Esophagus (tissue), 2 donors: ENCODE results near the gene PLEKHG7. TPM values are rescaled to one million over a fixed set of nuclear protein-coding genes. Genes with fewer than 3 reads are reported as not detected.
A peak's percentile ranks its signal among the peaks of the same experiment; 100 is the strongest.
"Not testable (repeated sequence)": the region's sequence is repeated elsewhere in the genome, so short reads cannot be mapped to it uniquely, and the experiment has no call there.

Experiments
- H3K27ac ChIP-seq, 2 donors: one replicate each; pipeline ENCODE4 v1.5.1; 2013; ENCODE audit warnings: low read depth in 2 of 2, mild to moderate bottlenecking in 2 of 2, inconsistent platforms in 1 of 2, low read length in 1 of 2, moderate library complexity in 1 of 2
- H3K27me3 ChIP-seq, 2 donors: one replicate each; pipeline ENCODE4 v1.6.1; 2013; ENCODE audit warnings: low read length in 2 of 2, control low read depth in 1 of 2, mild to moderate bottlenecking in 1 of 2; ENCODE audit not compliant: insufficient read depth in 2 of 2, control insufficient read depth in 1 of 2
- H3K36me3 ChIP-seq, 2 donors: one replicate each; pipeline ENCODE4 v1.6.1; 2013; ENCODE audit warnings: low read length in 1 of 2; ENCODE audit not compliant: control insufficient read depth in 2 of 2, insufficient read depth in 2 of 2
- H3K4me1 ChIP-seq, 2 donors: one replicate each; pipeline ENCODE4 v1.6.1; 2013; ENCODE audit warnings: low read length in 1 of 2; ENCODE audit not compliant: control insufficient read depth in 2 of 2, insufficient read depth in 2 of 2
- H3K4me3 ChIP-seq, 2 donors: one replicate each; pipeline ENCODE4 v1.5.1; 2013; ENCODE audit warnings: low read length in 2 of 2, mild to moderate bottlenecking in 2 of 2, low read depth in 1 of 2, moderate library complexity in 1 of 2
- H3K9me3 ChIP-seq, 2 donors: one replicate each; pipeline ENCODE4 v1.6.1; 2013; ENCODE audit warnings: mild to moderate bottlenecking in 2 of 2, low read depth in 1 of 2, low read length in 1 of 2, moderate library complexity in 1 of 2; ENCODE audit not compliant: control insufficient read depth in 2 of 2, insufficient read depth in 1 of 2
- WGBS, 2 donors: extraction: QIAGEN DNeasy Blood & Tissue Kit; methylation state at CpG; one replicate each; pipeline ENCODE4 v1.1.7; 2013; 5-methylcytosine and 5-hydroxymethylcytosine counted together
- polyA plus RNA-seq, 2 donors: library from polyadenylated mRNA; stranded (reverse); fragments of 200-250 nt; gene quantifications; one replicate each; pipeline ENCODE4 v1.2.3, GENCODE V29; 2013
- donor health status: healthy with polysubstance abuse.
- donor health status: Bipolar disorder and iron deficiency.

The PLEKHG7 gene
- polyA plus RNA-seq, 2 donors, result 0.01 TPM; not detected in 1

DNA sequence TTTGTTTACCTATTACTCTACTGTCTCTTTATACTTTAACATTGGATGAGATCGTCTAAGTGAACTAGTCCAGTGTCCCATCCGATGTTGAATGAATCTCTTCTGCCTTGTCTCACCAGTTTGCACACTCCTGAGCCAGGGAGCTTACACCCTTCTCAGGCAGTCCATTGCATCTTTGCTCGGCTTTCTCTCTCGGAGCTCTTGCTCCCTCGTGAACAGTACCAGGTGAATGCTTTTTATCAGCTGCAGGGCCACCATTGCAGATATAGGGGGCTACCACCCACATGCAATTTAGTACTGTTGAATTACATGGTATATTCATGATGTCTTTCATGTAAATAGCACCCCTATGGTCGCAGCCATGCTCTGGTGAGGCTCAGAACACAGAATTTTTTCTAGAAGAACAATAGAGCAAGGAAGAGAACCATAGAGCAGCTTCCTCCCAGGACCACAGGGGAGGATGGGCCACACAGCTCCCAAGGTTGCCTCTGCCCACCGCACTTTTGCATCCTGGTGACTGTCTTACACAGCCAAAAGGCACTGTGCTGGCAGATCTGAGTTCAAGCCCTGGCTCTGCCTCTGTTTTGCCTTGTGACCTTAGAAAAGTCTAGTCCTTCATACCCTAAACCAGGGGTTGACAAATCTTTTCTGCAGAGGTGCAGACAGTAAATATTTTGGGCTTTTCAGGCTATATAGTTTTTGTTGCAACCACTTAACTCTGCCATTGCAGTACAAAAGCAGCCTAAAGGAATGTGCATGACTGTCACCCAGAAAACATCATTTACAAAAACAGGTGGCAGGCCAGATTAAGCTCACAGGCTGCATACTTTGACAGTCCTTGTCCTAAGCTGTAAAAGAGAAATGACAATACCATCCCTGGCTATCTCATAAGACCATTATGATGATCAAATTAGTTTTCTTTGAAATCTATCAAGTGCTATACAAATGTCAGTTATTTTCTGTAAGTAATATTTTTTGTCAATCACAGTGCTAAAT lies 35.4 kb downstream of the PLEKHG7 start:
- Histone ChIP-seq H3K4me1 (peaks cover 0 to 2% of the 10 kb centered on the region in 2 donors), H3K4me3 (no peak overlapping the region), H3K27me3 (no peaks in the 10 kb centered on the region), H3K27ac (no peak overlapping the region), H3K36me3 (no peaks in the 10 kb centered on the region), H3K9me3 (no peaks in the 10 kb centered on the region)
- 88 to 91% methylated on average over 7 of the region's 7 CpGs for WGBS, 2 donors

- Histone ChIP-seq H3K9me3 (no peaks in the 10 kb centered on the region), H3K4me1 (peaks cover 0 to 2% of the 10 kb centered on the region in 2 donors), H3K27me3 (no peaks in the 10 kb centered on the region), H3K27ac (no peak overlapping the region), H3K4me3 (no peak overlapping the region), H3K36me3 (no peaks in the 10 kb centered on the region)
- WGBS, 2 donors, result 69 to 79% methylated on average over 4 of the region's 4 CpGs
Observed at GRCh38 chr12:92739113-92739512, 36.3 kb downstream of the PLEKHG7 start.

DNA sequence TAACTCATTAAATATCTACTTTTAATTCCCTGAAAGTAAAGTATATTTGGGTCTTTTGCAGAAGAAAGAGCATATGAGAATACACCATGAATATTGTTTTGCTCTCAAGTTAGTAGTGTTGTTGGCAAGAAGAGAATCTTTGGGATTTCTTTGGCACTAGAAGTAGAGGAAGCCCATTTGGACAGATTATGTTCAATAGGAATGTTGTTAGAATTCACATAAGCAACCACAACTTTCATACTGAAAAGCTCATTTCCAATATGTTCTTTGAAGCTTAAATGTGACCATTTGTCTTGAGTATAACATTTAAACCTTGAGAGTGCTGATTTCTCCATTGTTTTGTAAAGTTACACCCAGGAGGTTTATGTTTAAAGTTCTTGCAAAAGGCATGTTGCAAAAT lies 37.6 kb downstream of the PLEKHG7 start:
- Histone ChIP-seq H3K4me1 (no peaks in the 10 kb centered on the region), H3K36me3 (no peaks in the 10 kb centered on the region), H3K27ac (no peak overlapping the region), H3K4me3 (no peak overlapping the region), H3K9me3 (no peaks in the 10 kb centered on the region), H3K27me3 (no peaks in the 10 kb centered on the region)

GRCh38 chr12:92743026-92743425 lies 40.2 kb downstream of the PLEKHG7 start:
- H3K27ac ChIP-seq, result no peak overlapping the region
- no peaks in the 10 kb centered on the region for H3K4me1 ChIP-seq
- H3K36me3 ChIP-seq, result no peaks in the 10 kb centered on the region
- H3K9me3 ChIP-seq, result no peaks in the 10 kb centered on the region
- H3K4me3 ChIP-seq, result no peak overlapping the region
- H3K27me3 ChIP-seq, result no peaks in the 10 kb centered on the region
- 85 to 91% methylated on average over 3 of the region's 3 CpGs for WGBS, 2 donors

DNA sequence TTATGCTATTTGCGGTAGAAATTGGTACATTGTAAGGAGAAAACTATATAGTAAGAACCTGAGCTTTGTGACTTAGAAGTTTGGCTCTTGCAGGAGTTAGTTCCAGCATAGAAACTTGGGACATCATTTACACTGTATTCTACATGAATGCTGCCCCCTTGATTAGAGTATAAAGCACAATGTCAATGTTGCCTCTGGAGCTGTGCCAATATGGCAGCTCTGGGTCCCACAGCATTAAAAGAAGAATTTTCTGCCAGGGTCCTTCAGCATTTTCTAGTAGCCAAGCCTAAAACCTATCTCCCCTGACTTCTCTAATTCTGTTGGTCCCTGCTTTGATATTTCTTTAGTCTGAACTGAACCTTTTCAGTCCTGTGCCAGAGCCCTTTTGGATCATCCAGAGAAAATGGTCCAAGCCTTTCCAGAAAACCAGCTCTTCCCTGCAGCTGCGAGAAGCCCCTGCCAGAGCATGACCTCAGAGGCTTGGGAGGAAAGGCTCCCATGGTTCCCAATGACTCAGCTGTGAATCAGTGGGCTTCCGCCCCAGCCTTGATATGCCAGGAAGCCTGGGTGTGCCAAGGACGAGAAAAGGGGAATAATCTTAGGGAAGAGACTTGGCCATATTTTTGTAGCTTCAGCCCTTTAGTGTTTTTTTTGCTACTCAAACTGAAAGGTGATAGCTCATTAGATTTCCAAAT lies 43.2 kb downstream of the PLEKHG7 start:
- WGBS, 2 donors, result 37 to 62% methylated on average over 4 of the region's 4 CpGs
- Histone ChIP-seq H3K4me3 (no peak overlapping the region), H3K27ac (peak overlapping the region in 1 of 2 donors; percentile 4)

DNA sequence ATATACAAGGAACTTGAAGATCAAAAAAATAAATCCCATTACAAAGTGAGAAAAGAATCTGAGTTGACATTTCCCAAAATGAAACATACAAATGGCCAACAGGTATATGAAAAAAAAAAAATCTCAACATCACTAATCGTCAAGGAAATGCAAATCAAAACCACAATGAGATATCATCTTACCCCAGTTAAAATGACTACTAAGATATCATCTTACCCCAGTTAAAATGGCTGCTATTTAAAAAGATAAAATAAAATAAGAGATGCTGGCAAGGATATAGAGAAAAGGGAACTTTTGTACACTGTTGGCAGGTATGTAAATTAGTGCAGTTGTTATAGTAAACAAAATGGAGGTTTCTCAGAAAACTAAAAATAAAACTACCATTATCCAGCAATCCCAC lies 44.4 kb downstream of the PLEKHG7 start:
- H3K27me3 ChIP-seq, result no peaks in the 10 kb centered on the region
- no peaks in the 10 kb centered on the region for H3K4me1 ChIP-seq
- no peak overlapping the region for H3K27ac ChIP-seq
- no peaks in the 10 kb centered on the region for H3K36me3 ChIP-seq
- no peak overlapping the region for H3K4me3 ChIP-seq
- WGBS, 2 donors, result 59 to 61% methylated on average over 1 of the region's 1 CpG
- no peaks in the 10 kb centered on the region for H3K9me3 ChIP-seq

More for the DNA sequence above, 43.2 kb downstream of the PLEKHG7 start:
- H3K4me1 ChIP-seq, result no peaks in the 10 kb centered on the region
- H3K27me3 ChIP-seq, result no peaks in the 10 kb centered on the region
- H3K36me3 ChIP-seq, result no peaks in the 10 kb centered on the region
- no peaks in the 10 kb centered on the region for H3K9me3 ChIP-seq

GRCh38 chr12:92749691-92750090 lies 46.9 kb downstream of the PLEKHG7 start:
- not testable (repeated sequence) for H3K4me1 ChIP-seq, H3K4me3 ChIP-seq, H3K36me3 ChIP-seq, H3K27ac ChIP-seq, H3K9me3 ChIP-seq, H3K27me3 ChIP-seq

DNA sequence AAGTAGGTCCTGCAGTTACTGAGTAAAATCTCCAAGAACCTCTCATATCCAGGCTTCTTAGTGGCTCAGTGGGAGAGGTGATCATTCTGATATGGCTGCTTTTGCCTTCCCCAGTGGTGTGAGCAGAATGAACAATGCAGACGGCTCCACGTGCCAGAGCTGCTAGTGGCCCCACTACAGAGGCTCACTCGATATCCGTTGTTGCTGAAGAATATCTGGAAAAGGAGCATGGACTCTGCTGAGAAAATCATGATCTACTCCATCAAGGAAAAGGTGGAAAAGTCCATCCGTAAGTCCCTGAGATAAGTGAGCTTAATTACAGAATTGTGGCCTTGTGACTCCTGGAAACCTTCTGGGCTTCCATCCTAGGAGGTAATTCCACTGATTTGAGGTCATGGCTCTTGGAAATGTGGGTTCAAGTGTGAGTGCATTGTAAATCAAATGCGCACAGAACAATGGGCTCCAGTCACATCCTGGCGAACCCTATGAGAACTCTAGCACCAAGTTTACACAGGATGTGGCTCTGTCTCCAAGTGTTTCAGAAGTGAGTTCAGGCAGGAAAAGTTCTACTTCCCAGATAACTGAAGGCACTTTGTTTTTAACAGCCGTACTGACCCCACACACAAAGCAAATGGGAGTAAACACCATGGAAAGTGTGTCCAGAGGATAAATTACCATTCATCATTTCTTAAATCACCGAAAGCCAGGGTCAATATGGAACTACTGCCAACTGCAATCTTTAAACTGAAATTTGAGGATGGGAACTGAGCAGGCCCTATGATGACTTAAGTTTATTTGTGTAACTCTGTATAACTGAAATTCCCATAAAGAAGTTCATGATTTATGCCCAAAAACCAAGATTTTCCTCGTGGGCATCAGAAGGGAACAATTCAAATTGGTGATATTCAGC lies 51.4 kb downstream of the PLEKHG7 start:
- H3K27ac ChIP-seq, result no peak overlapping the region
- peaks cover 0 to 2% of the 10 kb centered on the region in 2 donors for H3K4me1 ChIP-seq
- WGBS, 2 donors, result 79 to 82% methylated on average over 10 of the region's 10 CpGs
- no peak overlapping the region for H3K4me3 ChIP-seq
- H3K27me3 ChIP-seq, result no peaks in the 10 kb centered on the region
- H3K36me3 ChIP-seq, result no peaks in the 10 kb centered on the region
- H3K9me3 ChIP-seq, result no peaks in the 10 kb centered on the region

DNA sequence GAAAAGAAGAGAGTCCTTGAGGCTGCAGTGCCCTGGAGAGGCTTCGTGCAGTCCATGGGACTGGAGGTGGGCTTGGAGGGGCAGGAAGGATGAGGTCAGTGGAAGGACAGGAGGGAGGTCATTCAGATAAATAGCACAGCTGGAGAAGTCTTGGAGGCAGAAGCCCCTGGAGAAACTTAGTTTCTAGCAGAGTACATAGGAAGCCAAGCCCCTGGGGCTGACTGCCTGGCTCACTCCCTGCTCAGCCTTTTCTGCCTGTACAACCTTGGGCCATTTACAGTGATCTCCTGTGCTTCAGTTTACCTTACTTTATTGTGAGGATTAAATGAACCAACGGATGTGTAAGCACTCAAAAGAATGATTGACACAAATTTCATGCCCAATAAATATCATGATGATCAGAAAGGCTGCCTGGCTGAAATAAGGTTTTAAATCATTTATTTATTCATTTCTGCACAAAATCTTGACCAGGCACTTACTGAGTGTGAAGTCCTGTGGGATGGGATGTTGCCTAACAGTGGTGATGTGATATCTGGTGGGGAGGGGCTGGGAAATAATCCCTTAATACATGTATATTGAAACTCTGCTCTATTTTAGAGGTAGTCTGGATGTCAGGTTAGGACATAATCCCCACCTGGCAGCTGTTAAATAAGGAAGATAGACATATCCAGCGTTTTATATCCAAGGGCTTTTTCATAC lies 54.3 kb downstream of the PLEKHG7 start:
- 55 to 68% methylated on average over 3 of the region's 3 CpGs for WGBS, 2 donors
- Histone ChIP-seq H3K36me3 (no peaks in the 10 kb centered on the region), H3K4me1 (peaks cover 0 to 2% of the 10 kb centered on the region in 2 donors), H3K4me3 (no peak overlapping the region), H3K27ac (no peak overlapping the region), H3K9me3 (no peaks in the 10 kb centered on the region), H3K27me3 (no peaks in the 10 kb centered on the region)
